Heart right ventricle (tissue), 16 donors: ENCODE results near the gene BAG2. TPM values are rescaled to one million over a fixed set of nuclear protein-coding genes. Genes with fewer than 3 reads are reported as not detected.

Experiments
- ATAC-seq, 8 donors: fragments of 200-7000 bp; cut with Tn5 transposase; one replicate each; pipeline ENCODE4 v1.9.1; 2020; ENCODE audit warnings: mild to moderate bottlenecking in 8 of 8, moderate library complexity in 8 of 8, moderate number of reproducible peaks in 1 of 8
- DNase-seq, 2 donors: peaks; one replicate each; pipeline ENCODE4 v3.0.0-alpha.2; 2020
- H3K27ac ChIP-seq, 10 donors: fragments of 200-600 bp; sonication (generic) in 2 of 10; one replicate each; pipeline versions ENCODE4 v1.5.0 to v1.8.0; 2020 to 2022; ENCODE audit warnings: mild to moderate bottlenecking in 3 of 10
- H3K27me3 ChIP-seq, 7 donors: fragments of 200-600 bp; one replicate each; pipeline ENCODE4 v1.8.0; 2021 to 2022; ENCODE audit warnings: mild to moderate bottlenecking in 2 of 7
- H3K36me3 ChIP-seq, 9 donors: fragments of 200-600 bp; sonication (generic) in 1 of 9; one replicate each; pipeline versions ENCODE4 v1.5.0 to v1.8.0; 2020 to 2022; ENCODE audit warnings: mild to moderate bottlenecking in 2 of 9
- H3K4me1 ChIP-seq, 9 donors: fragments of 200-600 bp; sonication (generic) in 1 of 9; one replicate each; pipeline versions ENCODE4 v1.5.0 to v1.8.0; 2020 to 2022; ENCODE audit warnings: mild to moderate bottlenecking in 4 of 9
- H3K4me3 ChIP-seq, 10 donors: fragments of 200-600 bp; sonication (generic) in 2 of 10; one replicate each; pipeline versions ENCODE4 v1.5.0 to v1.8.0; 2020 to 2022; ENCODE audit warnings: mild to moderate bottlenecking in 7 of 10, moderate library complexity in 2 of 10
- H3K9me3 ChIP-seq, 11 donors: fragments of 200-600 bp in 10 of 11; sonication (generic) in 2 of 11; one replicate each; pipeline versions ENCODE4 v1.5.0 to v1.8.0; 2013 to 2022; ENCODE audit warnings: mild to moderate bottlenecking in 2 of 11, control low read depth in 1 of 11, moderate library complexity in 1 of 11
- WGBS, 2 donors: extraction: QIAGEN DNeasy Blood & Tissue Kit; methylation state at CpG; one replicate each; pipeline ENCODE4 v1.1.7; 2013; ENCODE audit warnings: inconsistent platforms in 1 of 2; 5-methylcytosine and 5-hydroxymethylcytosine counted together
- intact Hi-C, 10 donors: fragments of 100-400 bp; cut with DNase I; formaldehyde crosslinking; loops; one replicate each; pipeline versions ENCODE4 v1.11.1 to v1.14.2; 2022
- polyA plus RNA-seq, 2 donors: library from polyadenylated mRNA; stranded (reverse); fragments of 200-250 nt; gene quantifications; one replicate each; pipeline ENCODE4 v1.2.3, GENCODE V29; 2013
- total RNA-seq, 10 donors: library from RNA; stranded (reverse); fragmentation: NEBNext Ultra II Directional in 3 of 10; extraction: Animal tissue kit (Norgen Biotek cat#: 25700) in 3 of 10; gene quantifications; one replicate each; pipeline versions ENCODE4 v1.2.1 to v1.2.4, GENCODE V29; 2021 to 2023
- TF ChIP-seq, protein P1 (sequence below), 9 donors: fragments of 200-600 bp; sonication (generic) in 2 of 9; IDR thresholded peaks; one replicate each; pipeline versions ENCODE4 v1.5.0 to v1.8.0; 2021 to 2022; ENCODE audit warnings: antibody characterized with exemption in 9 of 9, mild to moderate bottlenecking in 5 of 9, moderate library complexity in 1 of 9
- donor health status: Arrhythmogenic right ventricular cardiomyopathy.
- donor health status: ischemic (EF 13 %, LVEDD 7.1; RV severe dilation, severe dysfunction).
- donor health status: healthy with polysubstance abuse.
- donor health status: DM: no; HTN: yes; CAD: no.
- donor health status: DM: no; HTN: no; CAD: no.
- donor health status: ischemic (EF 25% LVEDD 6.9; RV normal size, moderate dysfunction).
- donor health status: ischemic (EF 25% LVEDD 5.7; RV mildly dilated, moderate dysfunction).
- donor health status: healthy.
- donor health status: DM: yes; HTN: yes; CAD: no.
- donor health status: Ischemic cardiomyopathy.
- donor health status: ischemic (EF 35%, LVEDD 5.7; RV mildly dilated, moderate dysfunction).
- donor health status: nonischemic (EF 11% LVEDD 7.7; RV severe dilation, severe dysfunction).
- donor health status: DM: yes; HTN: yes; CAD: no.
- donor health status: PGD.
- donor health status: ischemic (EF 29% LVEDD 5.4; RV normal size, mild dysfunction).
- donor health status: nonischemic (EF 23%, LVEDD 6.1; RV moderate dilation, normal function).

BAG2 gene
- total and polyA plus RNA-seq, 12 donors: 3.9 to 15.6 (median 9.3) TPM

DNA sequence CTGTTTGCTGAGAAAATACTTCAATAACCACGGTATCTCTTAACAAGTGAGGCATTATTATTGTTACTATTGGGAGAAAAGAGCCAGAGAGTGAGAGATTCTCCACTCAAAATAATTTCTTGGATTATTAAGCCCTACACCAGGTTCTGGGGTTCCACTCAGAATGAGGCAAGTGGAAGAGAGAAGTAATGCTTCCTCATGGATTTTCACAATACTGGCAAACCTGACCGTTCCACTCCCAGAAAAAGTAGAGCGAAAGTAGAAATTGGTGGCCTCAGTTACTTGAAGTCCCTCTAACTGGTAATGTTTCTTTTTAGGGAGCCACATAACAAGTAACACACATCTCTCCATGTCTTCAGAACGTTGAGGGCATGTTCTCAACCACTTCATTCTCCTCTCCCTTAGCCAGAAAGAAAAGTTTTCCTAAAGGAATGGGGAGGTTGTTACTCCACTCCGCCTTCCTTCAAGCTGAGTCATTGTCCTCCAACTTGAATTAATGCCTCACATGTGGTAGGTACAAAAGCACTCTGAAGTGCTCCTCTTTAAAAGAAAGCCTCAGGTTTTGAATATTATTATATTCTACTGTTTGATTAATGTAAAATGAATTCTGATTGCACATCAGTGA lies 1.9 kb downstream of the BAG2 start:
- peak overlapping the region in 8 of 10 donors; percentile 46 to 98 (median 91) for H3K27ac ChIP-seq
- H3K4me1 ChIP-seq: peaks cover 3 to 49% (median 23%) of the 10 kb centered on the region in 9 donors
- TF ChIP-seq, protein P1, sequence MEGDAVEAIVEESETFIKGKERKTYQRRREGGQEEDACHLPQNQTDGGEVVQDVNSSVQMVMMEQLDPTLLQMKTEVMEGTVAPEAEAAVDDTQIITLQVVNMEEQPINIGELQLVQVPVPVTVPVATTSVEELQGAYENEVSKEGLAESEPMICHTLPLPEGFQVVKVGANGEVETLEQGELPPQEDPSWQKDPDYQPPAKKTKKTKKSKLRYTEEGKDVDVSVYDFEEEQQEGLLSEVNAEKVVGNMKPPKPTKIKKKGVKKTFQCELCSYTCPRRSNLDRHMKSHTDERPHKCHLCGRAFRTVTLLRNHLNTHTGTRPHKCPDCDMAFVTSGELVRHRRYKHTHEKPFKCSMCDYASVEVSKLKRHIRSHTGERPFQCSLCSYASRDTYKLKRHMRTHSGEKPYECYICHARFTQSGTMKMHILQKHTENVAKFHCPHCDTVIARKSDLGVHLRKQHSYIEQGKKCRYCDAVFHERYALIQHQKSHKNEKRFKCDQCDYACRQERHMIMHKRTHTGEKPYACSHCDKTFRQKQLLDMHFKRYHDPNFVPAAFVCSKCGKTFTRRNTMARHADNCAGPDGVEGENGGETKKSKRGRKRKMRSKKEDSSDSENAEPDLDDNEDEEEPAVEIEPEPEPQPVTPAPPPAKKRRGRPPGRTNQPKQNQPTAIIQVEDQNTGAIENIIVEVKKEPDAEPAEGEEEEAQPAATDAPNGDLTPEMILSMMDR (IDR thresholded peaks at IDR 0.05): no peak
- WGBS, 2 donors: 62 to 65% methylated on average over 5 of the region's 5 CpGs
- H3K4me3 ChIP-seq: peak overlapping the region in 9 of 10 donors; percentile 57 to 80 (median 76)
- DNase-seq (no peak), ATAC-seq (no peak)
- H3K27me3 ChIP-seq: no peaks in the 10 kb centered on the region
- no peaks in the 10 kb centered on the region for H3K9me3 ChIP-seq
- peaks cover 0 to 9% (median 0%) of the 10 kb centered on the region in 9 donors for H3K36me3 ChIP-seq
- intact Hi-C loops: loop anchor here in 6 of 10 donors (5.0 to 10.0 kb wide), 6 partner anchors 48 to 269 kb away; partner anchors contain the start of genes PRIM2 (in 6 of the 6), RAB23 (in 3 of the 6) and KIAA1586 (in 1 of the 6)

DNA sequence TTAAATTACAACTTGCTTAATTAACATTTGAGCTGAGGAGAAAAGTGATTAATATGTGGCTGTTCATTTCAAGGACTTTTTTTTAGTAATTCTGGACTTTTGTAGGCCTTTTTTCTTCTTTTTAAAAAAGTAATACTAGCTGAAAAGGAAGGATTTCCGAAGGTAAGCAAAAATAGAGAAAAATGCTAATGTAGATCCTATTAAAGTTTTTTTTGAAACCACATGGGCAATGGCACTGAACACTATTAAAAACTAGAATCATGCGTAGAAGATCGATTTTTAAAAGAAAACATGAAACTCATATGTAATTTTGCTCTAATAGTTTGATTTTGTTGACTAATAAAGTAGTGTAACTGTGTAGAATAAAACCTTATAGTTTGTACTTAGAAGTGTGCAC lies 2.4 kb downstream of the BAG2 start:
- Histone ChIP-seq H3K9me3 (no peaks in the 10 kb centered on the region), H3K27me3 (no peaks in the 10 kb centered on the region), H3K36me3 (peaks cover 0 to 4% (median 0%) of the 10 kb centered on the region in 9 donors), H3K27ac (peak overlapping the region in 8 of 10 donors; percentile 46 to 98 (median 91)), H3K4me1 (peaks cover 3 to 54% (median 24%) of the 10 kb centered on the region in 9 donors), H3K4me3 (peak overlapping the region in 6 of 10 donors; percentile 69 to 80 (median 77))
- DNase-seq (no peak), ATAC-seq (no peak)
- TF ChIP-seq, protein P1 (IDR thresholded peaks at IDR 0.05): no peak
- WGBS, 2 donors: 92 to 93% methylated on average over 3 of the region's 3 CpGs
- intact Hi-C loops: loop anchor here in 6 of 10 donors (5.0 to 10.0 kb wide), 6 partner anchors 48 to 270 kb away; partner anchors contain the start of genes PRIM2 (in 6 of the 6), RAB23 (in 3 of the 6) and KIAA1586 (in 1 of the 6)

DNA sequence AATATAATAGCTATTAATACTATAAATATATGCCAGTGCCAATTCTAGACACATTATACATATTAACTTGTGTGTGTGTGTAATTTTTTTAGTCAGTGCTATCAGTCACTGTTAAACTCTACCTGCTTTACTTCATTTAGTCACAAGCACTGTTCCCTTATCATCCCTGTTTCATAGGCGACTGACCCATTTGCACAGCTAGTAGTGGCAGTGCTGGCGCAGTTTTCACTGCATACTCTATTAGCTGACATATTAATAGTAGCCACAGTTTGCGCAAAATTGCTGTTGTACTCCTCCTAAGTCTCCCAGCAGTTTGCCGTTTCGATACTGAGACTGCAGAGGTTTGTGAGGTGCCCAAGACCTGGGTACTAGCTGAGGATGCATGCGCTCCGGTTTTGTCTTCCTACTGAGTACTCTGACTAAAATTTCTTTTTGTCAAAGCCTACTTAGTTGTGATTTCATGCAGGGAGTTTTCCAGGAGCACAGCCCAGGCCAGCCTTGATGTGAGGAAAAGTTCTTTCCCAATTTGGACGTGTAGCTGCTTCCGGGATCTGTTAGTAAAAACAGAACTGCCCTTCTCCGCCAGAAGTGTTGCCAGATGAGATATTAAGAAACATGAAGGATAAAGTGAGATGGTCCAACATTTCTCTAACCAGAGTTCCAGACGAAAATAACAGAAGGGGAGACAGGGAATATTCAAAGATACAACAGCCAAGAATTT lies 5.6 kb downstream of the BAG2 start:
- WGBS, 2 donors: 33 to 49% methylated on average over 11 of the region's 11 CpGs
- Histone ChIP-seq H3K27me3 (no peaks in the 10 kb centered on the region), H3K9me3 (no peaks in the 10 kb centered on the region), H3K27ac (peak overlapping the region; percentile 4 to 92 (median 72)), H3K4me3 (peak overlapping the region in 7 of 10 donors; percentile 12 to 41 (median 32)), H3K4me1 (peaks cover 3 to 63% (median 31%) of the 10 kb centered on the region in 9 donors), H3K36me3 (peaks cover 0 to 9% (median under 1%) of the 10 kb centered on the region in 9 donors)
- TF ChIP-seq, protein P1 (IDR thresholded peaks at IDR 0.05): no peak
- peak; percentile 24 to 58 for DNase-seq
- intact Hi-C loops: loop anchor here in 3 of 10 donors (5.0 to 10.0 kb wide), 3 partner anchors 45 to 273 kb away; partner anchors contain the start of genes PRIM2 (in 2 of the 3) and RAB23 (in 1 of the 3)
- ATAC-seq: peak; percentile 68 to 88 (median 75)

DNA sequence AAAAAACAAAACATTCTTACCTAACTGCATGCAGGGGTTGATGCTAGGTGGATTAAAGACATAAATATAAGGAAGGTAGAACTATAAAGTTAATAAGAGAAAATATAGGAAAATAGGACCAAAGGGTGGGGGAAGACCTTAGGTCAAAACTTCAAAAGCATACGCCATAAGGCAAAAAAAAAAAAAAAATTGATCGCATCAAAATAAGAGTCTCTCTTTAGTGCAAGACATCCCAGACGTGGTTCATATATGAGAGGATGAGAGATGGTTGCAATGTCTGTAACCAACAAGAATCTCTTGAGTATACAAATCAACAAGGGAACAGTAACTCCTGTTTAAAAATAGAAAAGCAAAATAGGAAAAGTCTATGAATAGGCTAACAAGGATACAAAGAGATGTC lies 8.5 kb downstream of the BAG2 start:
- Histone ChIP-seq H3K27ac (peak overlapping the region in 3 of 10 donors; percentile 15 to 47 (median 18)), H3K27me3 (no peaks in the 10 kb centered on the region), H3K9me3 (no peaks in the 10 kb centered on the region), H3K36me3 (peaks cover 0 to 37% (median 16%) of the 10 kb centered on the region in 9 donors), H3K4me1 (peaks cover 3 to 46% (median 21%) of the 10 kb centered on the region in 9 donors), H3K4me3 (no peak overlapping the region)
- DNase-seq (no peak), ATAC-seq (no peak)
- TF ChIP-seq, protein P1 (IDR thresholded peaks at IDR 0.05): no peak
- WGBS, 2 donors: 67 to 75% methylated on average over 3 of the region's 3 CpGs
- intact Hi-C loops: loop anchor here in 1 of 10 donors (10.0 kb wide), 1 partner anchor 124 kb away; no protein-coding TSS in a partner anchor
